ENCODE data around the gene NUB1. TPM values are rescaled to one million over a fixed set of nuclear protein-coding genes. Genes with fewer than 3 reads are reported as not detected.
A peak's percentile ranks its signal among the peaks of the same experiment; 100 is the strongest.

The NUB1 gene
- total RNA-seq, 1 donor from 2014 or later: 28.2 TPM

DNA sequence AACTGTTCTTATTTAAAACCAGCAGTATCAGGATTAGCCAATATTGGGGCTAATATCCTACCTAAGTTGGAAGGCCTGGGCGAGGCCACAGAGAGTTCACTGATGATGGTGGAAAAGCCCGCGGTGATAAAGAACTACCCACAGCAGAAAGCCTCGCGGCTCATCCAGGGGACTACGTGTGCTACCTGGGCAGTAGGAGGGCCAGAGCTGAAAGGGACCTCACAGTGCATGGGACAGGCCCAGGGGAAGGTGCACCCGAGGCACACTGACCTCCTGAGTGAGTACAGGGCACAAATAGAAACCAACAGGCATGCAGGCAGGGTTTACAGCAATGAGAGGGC lies 66.9 kb downstream of the NUB1 start:
- TF ChIP-seq, protein P1, sequence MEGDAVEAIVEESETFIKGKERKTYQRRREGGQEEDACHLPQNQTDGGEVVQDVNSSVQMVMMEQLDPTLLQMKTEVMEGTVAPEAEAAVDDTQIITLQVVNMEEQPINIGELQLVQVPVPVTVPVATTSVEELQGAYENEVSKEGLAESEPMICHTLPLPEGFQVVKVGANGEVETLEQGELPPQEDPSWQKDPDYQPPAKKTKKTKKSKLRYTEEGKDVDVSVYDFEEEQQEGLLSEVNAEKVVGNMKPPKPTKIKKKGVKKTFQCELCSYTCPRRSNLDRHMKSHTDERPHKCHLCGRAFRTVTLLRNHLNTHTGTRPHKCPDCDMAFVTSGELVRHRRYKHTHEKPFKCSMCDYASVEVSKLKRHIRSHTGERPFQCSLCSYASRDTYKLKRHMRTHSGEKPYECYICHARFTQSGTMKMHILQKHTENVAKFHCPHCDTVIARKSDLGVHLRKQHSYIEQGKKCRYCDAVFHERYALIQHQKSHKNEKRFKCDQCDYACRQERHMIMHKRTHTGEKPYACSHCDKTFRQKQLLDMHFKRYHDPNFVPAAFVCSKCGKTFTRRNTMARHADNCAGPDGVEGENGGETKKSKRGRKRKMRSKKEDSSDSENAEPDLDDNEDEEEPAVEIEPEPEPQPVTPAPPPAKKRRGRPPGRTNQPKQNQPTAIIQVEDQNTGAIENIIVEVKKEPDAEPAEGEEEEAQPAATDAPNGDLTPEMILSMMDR (IDR thresholded peaks at IDR 0.05): no peak
- no peak for DNase-seq (ENCODE audit: low spot score in 2 of 2)
- peak overlapping the region in 1 of 2 donors; percentile 65 for H3K4me3 ChIP-seq
- H3K27ac ChIP-seq: no peak overlapping the region
- intact Hi-C loops (cut with DNase I): loop anchor here (5.0 kb wide), 1 partner anchor 39 kb away; no protein-coding TSS in a partner anchor
- peaks cover 12% of the 10 kb centered on the region for H3K27me3 ChIP-seq
- H3K9me3 ChIP-seq: no peaks in the 10 kb centered on the region
- H3K36me3 ChIP-seq: no peaks in the 10 kb centered on the region
- H3K4me1 ChIP-seq: peaks cover 12 to 25% of the 10 kb centered on the region in 2 donors

DNA sequence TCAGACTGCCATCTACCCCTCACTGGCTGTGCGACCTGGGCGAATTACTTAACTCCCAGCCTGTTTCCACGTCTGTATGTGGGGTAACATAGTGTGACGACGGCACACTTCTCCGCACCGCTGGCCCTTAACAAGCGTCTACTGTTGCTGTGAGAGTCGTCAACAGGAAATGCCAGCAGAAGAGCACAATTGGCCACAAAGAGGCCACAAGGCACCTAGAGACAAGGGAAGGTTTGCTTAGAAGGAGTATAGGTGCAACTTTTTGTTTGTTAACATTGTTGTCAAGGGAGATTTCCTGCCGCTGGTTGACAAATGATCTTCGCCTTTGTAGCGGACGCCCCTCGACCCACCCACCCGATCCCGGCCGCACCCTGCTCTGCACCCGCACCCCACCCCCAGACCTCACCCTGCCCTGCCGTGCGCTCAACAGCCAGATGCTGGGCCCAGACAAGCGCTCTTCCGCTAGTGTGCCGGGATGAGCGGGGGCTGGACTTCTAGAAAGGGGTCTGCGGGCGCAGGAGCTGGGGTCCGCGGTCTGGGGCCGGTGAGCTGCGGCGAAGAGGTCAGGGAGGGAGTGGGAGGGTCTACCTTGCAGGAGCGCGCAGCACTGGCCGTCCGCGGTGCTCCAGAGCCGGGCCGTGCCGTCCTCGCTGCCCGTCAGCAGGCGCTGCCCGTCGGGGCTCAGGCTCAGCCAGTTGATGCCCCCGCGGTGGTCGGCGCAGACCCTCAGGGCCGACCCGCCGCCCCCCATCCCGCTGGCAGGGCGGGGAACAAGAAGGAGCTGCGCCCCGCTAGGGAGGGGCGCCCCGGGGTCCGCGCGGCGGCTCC lies 67.4 kb downstream of the NUB1 start:
- peak overlapping the region; percentile 51 to 65 for H3K4me3 ChIP-seq
- H3K36me3 ChIP-seq: no peaks in the 10 kb centered on the region
- peaks cover 8 to 19% of the 10 kb centered on the region in 2 donors for H3K4me1 ChIP-seq
- TF ChIP-seq, protein P1 (IDR thresholded peaks at IDR 0.05): no peak
- peak overlapping the region in 1 of 2 donors; percentile 4 for H3K27ac ChIP-seq
- no peak for DNase-seq (ENCODE audit: low spot score in 2 of 2)
- H3K27me3 ChIP-seq: peaks cover 12% of the 10 kb centered on the region
- no peaks in the 10 kb centered on the region for H3K9me3 ChIP-seq
- intact Hi-C loops (cut with DNase I): loop anchor here (5.0 kb wide), 1 partner anchor 38 kb away; no protein-coding TSS in a partner anchor

DNA sequence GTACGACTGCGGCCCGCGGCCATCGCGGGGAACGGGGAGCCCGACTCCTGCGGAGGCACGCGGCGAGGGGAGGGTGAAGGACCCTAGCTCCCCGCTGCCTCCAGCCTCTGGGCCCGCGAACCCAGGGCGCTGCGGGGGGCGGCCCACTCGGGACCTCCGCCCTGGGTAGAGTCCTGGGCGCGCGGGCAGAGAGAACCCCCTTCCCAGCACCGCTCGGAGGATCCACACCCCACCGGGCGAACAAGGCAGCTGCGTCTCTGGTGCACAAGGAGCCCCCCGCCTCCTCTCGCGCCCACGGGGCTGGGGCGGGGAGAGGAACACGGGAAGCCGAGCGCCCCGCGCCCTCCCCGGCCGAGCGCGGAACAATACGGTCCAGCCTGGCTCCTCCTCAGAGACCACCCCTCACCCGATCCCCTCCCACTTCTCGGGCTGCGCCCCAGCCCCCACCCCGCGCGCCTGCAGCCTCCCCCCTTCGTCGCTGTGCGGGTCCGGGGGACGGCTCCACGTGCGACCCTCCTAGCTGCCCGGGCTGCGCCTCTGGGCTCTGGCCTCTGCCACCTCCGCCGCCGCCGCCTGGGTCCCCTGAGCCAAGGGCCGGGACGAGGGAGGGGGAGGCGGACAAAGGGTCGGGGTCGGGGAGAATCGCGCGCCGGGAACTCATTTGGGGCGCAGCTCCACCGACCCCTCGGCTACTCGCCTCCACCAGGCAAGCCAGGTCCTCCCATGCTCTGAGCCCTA lies 68.2 kb downstream of the NUB1 start, which contains the start of gene WDR86:
WDR86 (minus strand) TSS at position 372 of the 738 bp plus-strand sequence. CDS start 449 bp downstream, outside the sequence.
- intact Hi-C loops (cut with DNase I): loop anchor here (5.0 kb wide), 1 partner anchor 37 kb away; no protein-coding TSS in a partner anchor
- Histone ChIP-seq H3K27ac (peak within 1 kb of the TSS in 1 of 2 donors; percentile 4), H3K36me3 (no peaks in the 10 kb centered on the region), H3K9me3 (no peaks in the 10 kb centered on the region), H3K4me1 (peaks cover 5 to 13% of the 10 kb centered on the region in 2 donors), H3K27me3 (peaks cover 12% of the 10 kb centered on the region), H3K4me3 (peak within 1 kb of the TSS; percentile 51 to 65)
- DNase-seq (ENCODE audit: low spot score in 2 of 2): no peak
- TF ChIP-seq, protein P1 (IDR thresholded peaks at IDR 0.05): no peak

DNA sequence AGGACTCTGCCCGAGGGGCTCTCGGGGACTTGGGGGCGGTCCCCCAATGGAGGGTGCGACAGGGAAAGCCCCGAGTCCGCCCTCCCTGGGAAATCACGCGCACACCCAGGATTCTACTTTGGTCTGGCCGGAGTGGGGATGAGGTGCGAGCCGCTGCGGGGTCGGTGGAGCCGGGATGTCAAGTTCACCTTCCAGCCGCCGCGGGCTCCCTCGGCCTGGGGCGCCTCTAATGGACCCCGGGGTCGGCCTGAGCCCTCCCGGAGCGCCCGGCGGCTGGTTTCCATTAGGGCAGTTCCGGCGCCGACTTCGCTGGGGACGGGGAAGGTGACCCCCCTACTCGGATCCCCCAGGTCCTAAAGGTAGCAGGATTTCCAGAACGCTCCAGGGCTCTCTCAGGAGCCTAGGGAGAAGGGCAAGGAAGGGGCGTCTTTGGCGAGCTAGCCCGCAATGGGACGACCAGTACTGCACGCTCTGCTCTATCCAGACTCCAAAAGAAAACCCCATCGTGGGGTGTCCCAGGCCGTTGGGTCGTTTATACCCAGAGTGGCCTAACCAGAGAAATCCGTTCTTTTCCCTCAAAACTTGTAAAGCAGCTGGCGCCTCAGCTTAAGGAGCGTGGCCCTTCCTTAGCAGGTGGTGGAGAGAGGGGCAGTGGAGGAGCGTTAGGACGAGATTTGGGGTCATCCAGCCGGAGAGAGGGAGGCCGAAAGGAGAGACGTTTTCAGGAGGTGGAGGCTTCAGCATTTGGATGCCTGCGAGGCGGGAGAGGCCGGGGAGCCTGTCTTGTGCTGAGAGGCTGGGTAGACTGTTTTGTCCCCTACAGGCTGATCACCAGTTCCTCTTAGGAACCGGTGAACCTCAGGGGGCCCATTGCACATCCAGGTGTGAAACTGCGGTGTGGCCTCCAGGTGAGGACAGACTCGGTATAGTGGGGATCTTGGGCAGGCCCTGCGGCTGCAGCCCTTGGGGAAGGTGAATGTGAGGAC lies 69.1 kb downstream of the NUB1 start:
- intact Hi-C loops (cut with DNase I): no loop called here
- H3K36me3 ChIP-seq: no peaks in the 10 kb centered on the region
- TF ChIP-seq, protein P1 (IDR thresholded peaks at IDR 0.05): no peak
- H3K9me3 ChIP-seq: no peaks in the 10 kb centered on the region
- peaks cover 12% of the 10 kb centered on the region for H3K27me3 ChIP-seq
- H3K4me3 ChIP-seq: peak overlapping the region; percentile 51 to 65
- peaks cover 5 to 12% of the 10 kb centered on the region in 2 donors for H3K4me1 ChIP-seq
- DNase-seq (ENCODE audit: low spot score in 2 of 2): no peak
- H3K27ac ChIP-seq: no peak overlapping the region

DNA sequence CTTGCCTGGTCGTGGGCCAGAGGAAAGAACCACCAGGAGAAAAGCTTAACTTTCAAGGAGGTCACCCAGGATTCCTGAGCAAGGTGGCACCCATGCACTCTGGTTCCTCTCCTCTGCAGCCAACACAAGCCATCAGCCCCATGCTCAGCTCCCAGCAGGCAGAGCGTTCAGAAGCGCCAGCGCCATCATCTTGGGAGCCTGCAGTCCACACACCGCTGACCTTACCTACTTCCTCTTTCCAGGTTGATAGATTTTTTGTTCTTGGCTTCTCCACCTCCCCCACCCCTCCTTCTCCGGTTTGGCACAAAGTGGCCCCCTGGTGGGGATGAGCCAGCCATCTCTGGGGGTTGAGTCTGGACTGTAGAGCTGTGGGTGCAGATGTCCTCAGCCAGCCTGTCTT lies 69.9 kb downstream of the NUB1 start:
- TF ChIP-seq, protein P1 (IDR thresholded peaks at IDR 0.05): no peak
- Histone ChIP-seq H3K27me3 (peaks cover 12% of the 10 kb centered on the region), H3K4me3 (no peak overlapping the region), H3K9me3 (no peaks in the 10 kb centered on the region), H3K4me1 (peaks cover 5 to 12% of the 10 kb centered on the region in 2 donors), H3K36me3 (no peaks in the 10 kb centered on the region), H3K27ac (no peak overlapping the region)
- intact Hi-C loops (cut with DNase I): no loop called here
- DNase-seq (ENCODE audit: low spot score in 2 of 2): no peak

Data from ascending aorta (tissue), 2 donors.